Glomerular endothelial cell (primary cell): ENCODE measurements around the gene EPC2. TPM values are rescaled to one million over a fixed set of nuclear protein-coding genes. Genes with fewer than 3 reads are reported as not detected.
"Not testable (repeated sequence)": the region's sequence is repeated elsewhere in the genome, so short reads cannot be mapped to it uniquely, and the experiment has no call there.

ENCODE experiments used
- DNase-seq: peaks from one replicate; pipeline ENCODE4 v3.0.0-alpha.2; 2011; ENCODE audit warnings: low read depth, low spot score; ENCODE audit errors: extremely low read depth
- total RNA-seq: library from RNA; depleted of rRNA; stranded (reverse); fragments of >200 nt; gene quantifications from 2 replicates; pipeline ENCODE4 v1.2.3, GENCODE V29; 2015

EPC2 gene
- total RNA-seq, 1 donor from 2014 or later: 16.0 TPM

DNA sequence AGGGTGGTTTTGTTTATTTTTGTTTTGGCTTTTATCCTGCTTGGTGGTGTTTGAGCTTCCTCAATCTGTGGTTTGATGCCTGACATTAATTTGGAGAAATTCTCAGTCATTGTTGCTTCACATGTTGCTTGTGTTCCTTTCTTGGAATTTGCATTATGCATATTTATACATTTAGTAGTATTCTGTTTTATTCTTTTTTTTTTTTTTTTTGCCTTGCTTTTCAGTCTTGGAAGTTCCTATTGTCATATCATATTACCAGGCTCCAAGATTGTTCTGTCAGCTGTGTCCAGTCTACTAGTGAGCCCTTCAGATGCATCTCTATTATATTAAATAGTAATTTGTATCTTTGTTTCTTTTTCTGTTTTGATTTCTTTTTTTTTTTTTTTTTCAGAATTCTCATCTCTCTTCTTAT lies 77.0 kb downstream of the EPC2 start:
- no peak for DNase-seq

DNA sequence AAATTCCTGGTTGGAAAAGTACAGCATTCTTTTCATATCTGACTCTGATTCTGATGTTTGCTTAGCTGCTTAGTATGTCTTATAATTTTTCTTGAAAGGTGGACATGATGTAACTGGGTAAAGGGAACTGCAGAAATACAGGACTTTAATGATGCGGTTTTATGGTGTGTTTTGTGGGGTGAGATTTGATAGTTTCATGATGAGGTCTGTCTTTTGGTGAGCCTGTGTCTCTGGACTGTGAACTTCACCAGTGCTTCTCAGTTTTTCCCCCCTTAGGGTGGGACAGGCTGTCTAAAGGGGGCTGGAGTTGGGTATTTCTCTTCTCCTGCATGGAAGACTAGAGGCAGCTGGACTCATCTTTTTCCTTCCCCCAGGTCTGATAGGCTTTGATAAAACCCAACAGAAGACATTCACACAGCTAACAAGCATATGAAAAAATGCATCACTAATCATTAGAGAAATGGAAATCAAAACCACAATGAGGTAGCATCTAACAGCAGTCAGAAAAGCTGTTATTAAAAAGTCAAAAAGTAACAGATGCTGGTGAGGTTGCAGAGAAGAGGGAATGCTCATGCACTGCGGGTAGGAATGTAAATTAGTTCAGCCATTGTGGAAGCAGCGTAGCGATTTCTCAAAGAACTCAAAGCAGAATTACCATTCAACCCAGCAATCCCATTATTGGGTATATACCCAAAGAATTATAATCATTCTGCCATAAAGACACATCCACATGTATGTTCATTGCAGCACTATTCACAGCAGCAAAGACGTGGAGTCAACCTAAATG lies 77.6 kb downstream of the EPC2 start:
- DNase-seq: no peak

DNA sequence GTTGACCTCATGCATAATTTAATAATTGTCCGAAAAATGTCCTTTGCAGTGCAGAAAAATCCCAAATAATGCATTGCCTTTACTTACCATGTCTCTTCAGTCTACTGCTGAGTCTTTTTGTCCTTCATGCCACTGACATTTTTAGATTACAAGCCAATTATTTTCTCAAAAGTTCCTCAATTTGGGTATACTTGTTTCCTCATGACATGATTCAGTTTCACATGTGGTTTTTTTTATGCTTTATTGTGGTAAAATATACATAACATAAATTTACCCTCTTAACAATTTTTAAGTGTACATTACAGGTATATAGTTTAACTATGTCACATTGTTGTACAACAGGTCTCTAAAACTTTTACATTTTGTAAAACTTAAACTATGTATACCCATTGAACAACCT lies 81.0 kb downstream of the EPC2 start:
- no peak for DNase-seq

DNA sequence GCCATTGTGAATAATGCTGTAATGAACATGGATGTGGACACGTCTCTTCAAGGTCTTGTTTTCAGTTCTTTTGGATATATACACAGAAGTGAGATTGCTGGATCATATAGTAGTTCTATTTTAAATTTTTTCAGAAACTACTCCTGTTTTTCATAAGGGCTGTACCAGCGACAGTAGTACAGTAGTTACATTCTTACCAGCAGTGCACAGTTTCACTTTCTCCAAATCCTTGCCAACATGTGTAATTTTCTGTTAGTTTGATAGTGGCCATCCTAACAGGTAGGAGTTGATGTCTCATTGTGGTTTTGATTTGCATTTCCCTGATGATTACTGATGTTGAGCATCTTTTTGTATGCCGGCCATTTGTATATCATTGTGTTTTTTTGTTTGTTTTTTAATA lies 81.7 kb downstream of the EPC2 start:
- no peak for DNase-seq

DNA sequence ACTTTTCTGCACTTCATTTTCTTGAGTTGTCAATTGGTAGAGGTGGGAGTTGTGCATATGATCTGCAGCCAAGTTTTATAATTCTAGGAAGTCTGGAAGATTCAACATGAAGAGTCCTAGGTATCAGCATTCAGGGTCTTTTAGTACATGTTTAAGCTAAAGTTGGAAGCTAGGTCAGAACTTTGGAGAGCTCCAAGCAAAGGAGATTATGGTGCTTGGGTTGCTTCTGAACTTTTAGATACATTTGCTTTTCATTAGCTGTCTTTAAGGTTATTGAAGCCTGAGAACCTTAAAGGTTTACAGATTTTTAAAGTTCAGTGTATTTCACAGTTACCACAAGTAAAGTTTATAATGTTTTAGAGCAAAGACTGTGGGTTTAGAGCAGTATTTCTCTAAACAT lies 85.5 kb downstream of the EPC2 start:
- DNase-seq: no peak

DNA sequence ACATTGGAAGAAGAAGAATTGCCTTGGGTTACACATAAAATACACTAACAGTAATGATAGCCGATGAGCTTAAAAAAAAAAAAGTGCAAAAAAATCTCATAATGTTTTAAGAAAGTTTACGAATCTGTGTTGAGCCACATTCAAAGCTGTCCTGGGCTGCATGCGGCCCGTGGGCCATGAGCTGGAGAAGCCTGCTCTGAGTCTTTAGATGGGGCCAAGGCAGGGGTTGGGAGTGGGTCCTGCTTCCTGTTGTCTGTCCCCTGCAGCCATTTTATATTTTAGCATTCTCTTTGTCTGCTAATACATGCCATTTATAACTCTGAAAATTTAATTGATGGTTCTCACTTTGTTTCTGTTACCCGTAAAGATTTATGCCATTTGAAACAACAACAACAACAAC lies 93.2 kb downstream of the EPC2 start:
- no peak for DNase-seq

DNA sequence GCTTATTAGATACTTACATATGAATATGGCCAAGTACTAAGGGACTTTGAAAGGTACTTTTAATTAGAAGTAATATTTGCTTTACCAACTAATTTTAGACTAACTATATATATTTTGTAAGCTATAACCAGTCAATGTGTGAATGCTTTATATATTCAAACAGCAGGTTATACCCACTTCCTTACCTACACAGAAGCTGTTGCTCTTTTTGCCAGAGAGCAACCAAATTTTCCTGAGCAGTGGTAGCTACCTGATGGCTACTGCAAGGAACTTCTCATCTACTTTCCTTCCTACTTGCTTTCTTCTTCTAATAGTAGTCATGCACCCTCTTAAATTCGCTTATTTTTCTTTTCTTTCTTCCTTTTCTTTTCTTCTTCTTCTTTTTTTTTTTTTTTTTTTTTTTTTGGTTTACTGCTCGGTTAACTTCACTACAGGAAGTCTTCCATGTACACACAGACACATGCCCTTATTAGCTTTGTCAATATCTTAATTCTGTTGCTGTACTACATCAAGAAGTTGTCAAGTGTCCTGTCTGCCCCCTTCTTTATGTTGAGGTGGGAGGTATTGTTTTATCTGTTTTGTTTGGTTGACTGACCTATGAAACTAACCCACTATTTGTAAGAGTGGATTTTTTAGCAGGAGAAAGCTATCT lies 95.0 kb downstream of the EPC2 start:
- no peak for DNase-seq

DNA sequence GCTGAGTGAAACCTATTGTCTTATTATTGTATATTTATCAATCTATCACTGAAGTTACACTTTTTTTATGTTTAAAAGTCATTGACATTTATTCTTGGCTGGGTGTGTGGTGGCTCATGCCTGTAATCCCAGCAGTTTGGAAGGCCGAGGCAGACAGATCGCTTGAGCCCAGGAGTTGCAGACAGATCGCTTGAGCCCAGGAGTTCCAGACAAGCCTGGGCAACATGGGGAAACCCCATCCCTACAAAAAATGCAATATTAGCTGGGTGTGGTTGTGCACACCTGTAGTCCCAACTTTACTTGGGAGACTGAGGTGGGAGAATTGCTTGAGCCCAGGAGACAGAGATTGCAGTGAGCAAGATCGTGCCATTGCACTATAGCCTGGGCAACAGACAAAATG lies 97.8 kb downstream of the EPC2 start:
- no peak for DNase-seq

DNA sequence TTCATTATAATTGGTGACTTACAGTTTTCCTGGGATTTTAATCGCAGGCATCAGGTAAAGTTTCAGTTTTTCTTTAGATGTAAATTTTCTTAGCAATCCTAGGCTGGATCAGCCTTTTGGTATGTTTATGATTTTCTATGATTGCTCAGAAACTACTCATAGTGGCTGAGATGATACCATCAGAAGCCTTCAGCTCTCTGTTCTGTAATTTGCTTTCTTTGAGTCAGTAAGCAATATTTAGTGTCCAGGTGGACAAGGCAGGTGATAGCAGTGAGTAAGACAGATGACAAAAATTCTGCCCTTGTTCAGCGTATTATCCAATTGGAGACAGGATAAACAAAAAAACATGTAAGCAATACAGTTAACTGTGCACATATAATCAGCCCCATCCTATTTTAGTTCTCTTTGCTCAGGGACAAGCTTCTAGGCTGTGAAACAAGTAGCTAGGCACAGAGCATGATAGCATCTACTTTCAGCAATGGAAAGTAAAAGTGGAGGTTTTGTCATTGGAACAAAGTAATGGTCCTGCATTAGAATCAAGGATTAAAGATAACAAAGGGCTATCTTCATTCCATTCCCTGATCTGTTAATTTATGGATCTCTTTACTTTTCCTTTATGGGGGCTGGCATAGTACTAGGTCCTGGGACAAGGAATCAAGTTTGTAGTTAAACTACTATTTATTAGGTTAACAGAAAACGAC lies 100.8 kb downstream of the EPC2 start:
- no peak for DNase-seq

DNA sequence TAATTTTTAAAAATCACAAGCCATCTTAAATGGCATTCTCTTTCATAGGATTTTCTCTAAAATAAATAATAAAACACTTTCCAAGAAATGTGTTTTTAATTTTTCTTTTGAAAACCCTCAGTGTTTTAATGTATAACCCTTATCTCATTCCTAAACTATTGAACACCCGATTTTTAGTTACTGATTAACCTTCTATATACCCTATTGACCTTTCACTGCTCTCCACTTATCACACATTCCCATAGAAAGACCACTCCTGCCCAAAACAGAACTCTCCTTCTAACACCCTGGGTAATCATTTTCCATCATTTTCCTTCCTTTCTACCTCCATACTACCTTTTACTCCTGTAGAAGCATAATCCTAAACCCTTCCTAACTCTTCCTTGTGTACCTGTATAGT lies 102.4 kb downstream of the EPC2 start:
- no peak for DNase-seq

DNA sequence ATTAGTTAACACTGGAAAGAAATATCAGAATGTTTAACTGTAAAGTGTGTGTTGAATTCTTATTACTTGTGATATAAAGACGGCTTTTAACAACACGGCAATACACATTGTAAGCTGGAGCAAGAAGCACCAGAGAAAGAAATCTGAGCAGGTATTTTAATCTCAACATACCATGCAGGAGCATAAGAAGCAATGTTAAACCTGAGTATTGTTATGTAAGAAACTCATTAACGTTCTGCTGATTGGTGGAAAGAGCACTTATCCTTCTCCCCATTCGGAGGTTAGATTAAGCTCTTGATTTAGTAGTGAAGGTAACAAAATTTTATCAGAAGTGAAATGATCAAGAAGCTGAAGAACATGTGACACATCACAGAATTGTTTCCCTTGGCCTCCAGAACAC lies 107.4 kb downstream of the EPC2 start:
- DNase-seq: no peak

DNA sequence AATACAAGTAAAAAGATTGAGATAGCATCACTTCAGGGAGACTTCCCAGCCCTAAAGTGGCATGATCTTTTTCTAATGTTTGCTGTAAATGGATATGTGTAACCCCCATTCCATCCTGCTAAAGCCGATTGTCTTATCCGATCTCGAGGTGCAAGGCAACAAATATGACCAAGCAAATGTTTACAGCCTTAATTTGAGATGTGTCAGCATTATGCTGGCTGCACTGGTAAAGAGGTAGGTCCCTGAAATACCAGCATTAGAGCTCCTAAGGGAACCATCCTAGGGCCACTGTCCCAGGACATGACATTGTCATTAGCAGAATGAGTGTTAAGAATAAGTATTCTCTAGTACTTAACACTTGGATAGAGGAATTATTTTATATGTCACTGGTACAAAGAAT lies 108.4 kb downstream of the EPC2 start:
- no peak for DNase-seq

DNA sequence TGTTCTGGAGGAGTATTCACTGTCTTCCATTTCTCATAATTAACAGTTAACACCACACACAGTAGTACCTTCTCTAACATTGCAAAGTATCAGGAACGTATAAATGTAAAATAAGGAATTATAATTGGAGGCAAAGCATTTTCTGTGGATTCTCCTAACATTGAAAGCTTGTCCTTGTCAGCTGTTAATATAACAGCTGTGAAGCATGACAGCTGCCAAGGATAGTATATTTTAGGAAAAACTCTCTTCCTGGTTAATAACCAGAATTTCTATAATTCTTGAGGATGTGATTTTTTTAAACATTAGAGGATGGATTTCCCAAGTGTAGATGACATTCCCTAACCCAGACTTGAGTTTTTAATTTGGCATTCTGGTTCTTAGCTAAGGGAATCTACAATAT lies 110.3 kb downstream of the EPC2 start:
- no peak for DNase-seq

DNA sequence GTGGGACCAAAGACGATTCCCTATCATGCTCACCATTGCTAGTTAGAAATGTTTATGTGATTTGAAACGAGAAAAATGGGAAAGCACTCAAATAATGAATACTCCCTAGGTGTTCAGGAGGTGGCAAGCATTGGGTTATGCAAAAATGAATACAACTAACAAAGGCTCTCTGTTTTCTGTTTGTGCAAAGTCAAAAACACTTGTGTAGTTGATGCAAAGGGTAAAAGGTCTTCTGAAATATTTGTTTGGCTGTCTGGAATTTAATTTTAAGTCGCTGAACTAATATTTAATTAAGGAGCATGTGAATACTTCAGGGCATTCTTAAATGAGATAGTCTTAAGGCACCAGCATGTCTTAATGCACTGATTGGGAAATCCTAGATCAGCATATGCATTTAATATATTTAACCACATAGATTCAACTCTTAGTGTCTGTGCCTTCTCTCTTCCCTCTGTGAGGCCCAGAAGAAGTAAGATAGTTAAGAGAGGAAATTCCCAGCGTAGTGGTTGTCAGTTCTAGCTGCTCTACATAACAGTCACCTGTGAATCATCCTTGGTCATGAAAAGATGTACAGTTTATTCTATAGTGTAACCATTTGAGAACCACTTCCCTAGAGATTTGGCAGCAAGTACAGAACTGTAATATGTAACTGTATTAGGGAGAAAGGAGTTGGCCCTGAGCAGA lies 111.9 kb downstream of the EPC2 start:
- DNase-seq: no peak

DNA sequence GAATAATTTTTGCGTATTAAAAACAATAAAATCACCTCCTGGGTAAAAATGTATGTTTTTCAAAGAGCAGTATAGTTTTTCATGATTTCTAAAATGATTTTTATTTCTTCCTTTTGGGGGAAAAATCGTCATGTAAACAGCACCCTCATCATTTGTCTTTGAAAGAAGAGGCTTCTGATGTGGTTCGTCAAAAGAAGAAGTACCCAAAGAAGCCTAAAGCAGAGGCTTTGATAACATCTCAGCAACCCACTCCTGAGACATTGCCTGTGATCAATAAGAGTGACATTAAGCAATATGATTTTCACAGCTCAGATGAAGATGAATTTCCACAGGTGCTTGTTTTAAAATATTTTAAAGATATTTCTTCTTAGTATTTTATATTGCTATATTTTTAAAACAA lies 120.3 kb downstream of the EPC2 start:
- DNase-seq: no peak

DNA sequence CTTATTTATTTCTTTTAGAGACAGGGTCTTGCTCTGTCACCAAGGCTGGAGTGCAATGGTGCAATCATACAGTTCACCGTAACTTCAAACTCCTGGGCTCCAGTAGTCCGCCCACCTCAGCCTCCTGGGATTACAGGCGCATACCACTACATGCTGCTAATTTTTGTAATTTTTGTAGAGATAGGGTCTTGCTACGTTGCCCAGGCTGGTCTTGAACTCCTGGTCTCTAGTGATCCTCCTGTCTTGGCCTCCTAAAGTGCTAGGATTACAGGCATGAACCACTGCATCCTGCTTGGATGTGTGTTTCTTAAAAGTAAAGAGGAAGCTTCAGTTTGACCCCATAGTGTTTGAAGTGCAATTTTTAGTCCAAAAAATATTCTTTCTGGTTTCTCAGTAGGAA lies 125.5 kb downstream of the EPC2 start:
- no peak for DNase-seq

DNA sequence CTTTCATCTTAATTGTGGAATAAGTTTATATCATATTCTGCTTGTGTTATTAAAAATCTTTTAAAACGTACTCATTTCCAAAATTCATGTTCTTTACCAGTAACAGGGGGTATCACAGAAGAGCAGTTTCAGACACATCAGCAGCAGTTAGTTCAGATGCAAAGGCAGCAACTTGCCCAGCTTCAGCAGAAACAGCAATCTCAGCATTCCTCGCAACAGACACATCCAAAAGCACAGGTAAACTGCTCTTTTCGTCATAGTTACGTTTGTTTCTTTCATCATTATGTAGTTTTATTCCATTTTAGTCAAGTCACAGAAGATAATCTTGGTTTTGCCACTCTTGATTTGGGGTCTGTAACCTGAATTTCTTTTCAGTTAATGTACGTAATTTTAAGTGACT lies 137.0 kb downstream of the EPC2 start:
- no peak for DNase-seq

DNA sequence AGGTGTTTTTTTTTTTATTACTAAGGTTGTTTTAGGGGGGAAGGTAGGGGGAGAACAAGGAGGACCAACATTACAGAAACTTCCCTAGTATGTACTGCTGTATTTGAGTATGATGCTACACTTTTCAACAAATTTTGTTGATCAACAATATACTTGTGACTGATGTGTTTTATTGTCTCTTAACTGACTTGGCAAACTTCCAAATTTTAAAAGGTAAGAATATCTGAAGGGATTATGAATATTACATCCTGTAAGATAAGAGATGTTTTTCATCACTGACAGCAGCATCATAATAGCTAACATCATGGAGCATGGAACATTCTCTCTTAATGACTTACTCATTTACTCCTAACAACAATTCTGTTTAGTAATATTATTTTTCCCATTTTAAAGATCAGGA lies 144.5 kb downstream of the EPC2 start:
- DNase-seq: no peak

DNA sequence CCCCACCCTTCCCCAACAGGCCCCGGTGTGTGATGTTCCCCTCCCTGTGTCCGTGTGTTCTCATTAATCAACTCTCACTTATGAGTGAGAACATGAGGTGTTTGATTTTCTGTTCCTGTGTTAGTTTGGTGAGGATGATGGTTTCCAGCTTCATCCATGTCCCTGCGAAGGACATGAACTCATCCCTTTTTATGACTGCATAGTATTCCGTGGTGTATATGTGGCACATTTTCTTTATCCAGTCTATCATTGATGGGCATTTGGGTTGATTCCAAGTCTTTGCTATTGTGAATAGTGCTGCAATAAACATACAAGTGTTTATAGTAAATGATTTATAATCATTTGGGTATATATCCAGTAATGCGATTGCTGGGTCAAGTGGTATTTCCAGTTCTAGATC lies 145.6 kb downstream of the EPC2 start:
- not testable (repeated sequence) for DNase-seq

DNA sequence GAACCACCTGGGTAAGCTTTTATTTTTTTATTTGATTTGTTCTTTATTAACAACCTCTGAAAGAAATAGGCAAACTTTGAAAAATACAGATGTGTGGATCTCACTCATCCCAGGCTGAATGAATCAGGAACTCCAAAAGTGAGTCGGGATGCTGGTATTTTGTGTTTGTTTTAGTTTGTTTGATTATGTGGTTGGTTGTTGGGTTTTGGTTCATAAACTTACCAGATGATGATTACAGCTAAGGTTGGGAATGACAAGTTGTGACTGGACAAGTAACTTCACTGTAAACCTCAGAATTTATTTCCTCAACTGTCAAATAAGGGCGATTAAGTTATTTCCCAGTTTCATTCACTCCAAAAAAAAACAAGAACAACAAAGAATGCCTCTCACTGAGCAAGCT lies 150.0 kb downstream of the EPC2 start:
- no peak for DNase-seq

DNA sequence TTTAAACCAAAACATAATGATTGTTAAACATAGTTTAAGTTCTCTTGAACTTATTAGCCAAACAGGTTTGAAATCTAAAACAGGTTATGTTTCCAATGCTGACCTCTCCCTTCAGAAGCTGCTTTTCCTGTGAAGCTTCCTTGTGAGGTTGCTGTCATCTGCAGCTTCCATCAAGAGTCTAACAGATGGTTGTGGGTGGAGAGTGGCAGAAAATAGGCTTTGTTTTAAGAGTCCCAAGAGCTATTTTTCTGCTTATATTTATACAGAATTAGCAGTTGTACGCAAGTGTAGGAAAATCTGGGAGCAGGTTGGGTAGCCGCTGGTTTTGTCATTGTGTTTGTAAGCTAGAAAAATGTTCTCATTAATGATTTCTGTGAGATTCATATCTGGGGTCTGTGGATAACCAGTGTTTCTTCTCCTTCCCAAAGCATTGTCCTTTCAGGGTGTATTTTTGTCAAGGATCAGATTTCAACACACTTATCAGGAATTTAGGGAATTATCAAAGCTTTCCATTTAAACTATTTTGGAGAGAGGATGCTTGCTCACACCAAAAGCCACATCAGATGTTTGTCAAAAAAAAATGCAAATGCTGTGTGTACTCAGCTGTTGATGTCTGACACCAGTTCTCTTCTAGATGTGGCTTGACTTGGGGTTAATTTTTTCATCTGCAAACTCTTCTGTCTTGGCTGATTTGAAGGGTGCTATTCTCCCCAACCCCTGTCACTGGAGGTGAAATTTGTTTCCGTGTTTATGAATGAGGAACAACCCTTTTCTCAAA lies 152.4 kb downstream of the EPC2 start:
- DNase-seq: no peak
